Limb (tissue), 2 donors: ENCODE data around the gene CDH23.

Source experiments
- DNase-seq, 2 donors: peaks; one replicate each; pipeline ENCODE4 v3.0.0-alpha.2; 2016; ENCODE audit errors: extremely low spot score in 2 of 2

CDH23 gene

GRCh38 chr10:71618598-71618997 is 221.9 kb downstream of the CDH23 start:
- DNase-seq: no peak

GRCh38 chr10:71620642-71621041 is 223.9 kb downstream of the CDH23 start:
- no peak for DNase-seq

- no peak for DNase-seq
Observed at GRCh38 chr10:71621231-71622153, 224.8 kb downstream of the CDH23 start.

GRCh38 chr10:71622154-71622526 is 225.4 kb downstream of the CDH23 start:
- no peak for DNase-seq

GRCh38 chr10:71622616-71623015 is 225.9 kb downstream of the CDH23 start:
- no peak for DNase-seq

- no peak for DNase-seq
Observed at GRCh38 chr10:71623098-71623985, 226.6 kb downstream of the CDH23 start.

GRCh38 chr10:71623986-71624291 is 227.2 kb downstream of the CDH23 start:
- DNase-seq: no peak

GRCh38 chr10:71625445-71626175 is 228.9 kb downstream of the CDH23 start:
- no peak for DNase-seq

GRCh38 chr10:71627230-71627939 is 230.7 kb downstream of the CDH23 start:
- no peak for DNase-seq

- DNase-seq: no peak
Observed at GRCh38 chr10:71627956-71628355, 231.2 kb downstream of the CDH23 start.

GRCh38 chr10:71629131-71629530 is 232.4 kb downstream of the CDH23 start:
- no peak for DNase-seq

GRCh38 chr10:71630168-71630567 is 233.4 kb downstream of the CDH23 start:
- no peak for DNase-seq

GRCh38 chr10:71631007-71631861 is 234.5 kb downstream of the CDH23 start:
- no peak for DNase-seq

GRCh38 chr10:71632200-71632820 is 235.6 kb downstream of the CDH23 start:
- no peak for DNase-seq

- DNase-seq: no peak
Observed at GRCh38 chr10:71632896-71633600, 236.3 kb downstream of the CDH23 start.

- no peak for DNase-seq
Observed at GRCh38 chr10:71633920-71634319, 237.2 kb downstream of the CDH23 start.

- no peak for DNase-seq
Observed at GRCh38 chr10:71634531-71635164, 237.9 kb downstream of the CDH23 start.

GRCh38 chr10:71635251-71635866 is 238.6 kb downstream of the CDH23 start:
- no peak for DNase-seq
